GM12878 (cell line): ENCODE data around the gene RAI2. TPM values are rescaled to one million over a fixed set of nuclear protein-coding genes. Genes with fewer than 3 reads are reported as not detected.

ENCODE experiments used
- ATAC-seq: fragments of 200-7000 bp; cut with Tn5 transposase; 3 replicates; pipeline ENCODE4 v1.9.1; 2020; ENCODE audit warnings: mild to moderate bottlenecking, moderate library complexity
- BruUV-seq: library from RNA; stranded (reverse); fragments of 400-500 nt; replicated peaks from 2 replicates; lab custom pipeline; 2021; lab: Mats Ljungman, UMichigan
- CTCF ChIA-PET: fragments of 300-600 bp; sonication (Branson Sonifier 250); formaldehyde crosslinking; extraction: SDS; loops from one replicate; lab custom pipeline; 2021; ENCODE audit warnings: inconsistent platforms; lab: Yijun Ruan, JAX
- POLR2A ChIA-PET: fragments of 350-600 bp; formaldehyde crosslinking; extraction: SDS; loops from one replicate; lab custom pipeline; 2021; ENCODE audit warnings: inconsistent platforms; lab: Charles Lee
- RAD21 ChIA-PET: fragments of 300-600 bp; sonication (Branson Sonifier 250); formaldehyde crosslinking; loops from one replicate; lab custom pipeline; 2023; ENCODE audit warnings: antibody characterized with exemption; ENCODE audit not compliant: unreplicated experiment; lab: Charles Lee
- SMC1A ChIA-PET: fragments of 300-600 bp; sonication (Branson Sonifier 250); formaldehyde crosslinking; loops from one replicate; lab custom pipeline; 2023; ENCODE audit not compliant: unreplicated experiment, uncharacterized antibody; lab: Charles Lee
- DNase-seq: peaks from one replicate; pipeline ENCODE4 v3.0.0-alpha.2; 2011; ENCODE audit warnings: low read depth, low spot score
- FAIRE-seq: peaks from 3 replicates; lab custom pipeline; 2011; peaks lifted over from hg19 to GRCh38; lab: Jason Lieb, UNC
- H2AFZ ChIP-seq: 2 replicates; pipeline ENCODE4 v1.6.0; 2011; ENCODE audit warnings: low read depth, low read length, control low read depth; ENCODE audit not compliant: control insufficient read depth
- H3K27ac ChIP-seq: 2 replicates; pipeline ENCODE4 v1.5.1; 2011; ENCODE audit warnings: control low read depth; ENCODE audit not compliant: control insufficient read depth, insufficient read depth
- H3K27me3 ChIP-seq, 2 experiments: replicated peaks in 1 of 2; 2 replicates each; pipeline versions ENCODE4 v1.6.0 to v1.6.1; 2011; ENCODE audit warnings: low read length in 1 of 2; ENCODE audit not compliant: control insufficient read depth in 2 of 2, insufficient read depth in 2 of 2
- H3K36me3 ChIP-seq, 2 experiments: 2 replicates each; pipeline ENCODE4 v1.5.1; 2011; ENCODE audit warnings: low read length in 1 of 2; ENCODE audit not compliant: control insufficient read depth in 2 of 2, insufficient read depth in 2 of 2
- H3K4me1 ChIP-seq: 2 replicates; pipeline ENCODE4 v1.6.1; 2011; ENCODE audit warnings: mild to moderate bottlenecking, low read length, moderate library complexity, mixed read lengths; ENCODE audit not compliant: control insufficient read depth, insufficient read depth
- H3K4me2 ChIP-seq: 2 replicates; pipeline ENCODE4 v1.6.0; 2011; ENCODE audit warnings: control low read depth; ENCODE audit not compliant: control insufficient read depth, insufficient read depth
- H3K4me3 ChIP-seq: fragments of 200-600 bp; sonication (generic); 2 replicates; pipeline ENCODE4 v1.5.1; 2016
- H3K79me2 ChIP-seq: 2 replicates; pipeline ENCODE4 v1.6.0; 2011; ENCODE audit warnings: low read length; ENCODE audit not compliant: control insufficient read depth, insufficient read depth
- H3K9ac ChIP-seq: 2 replicates; pipeline ENCODE4 v1.8.0; 2011; ENCODE audit warnings: low read length, control low read depth, mixed read lengths; ENCODE audit not compliant: control insufficient read depth, insufficient read depth
- H3K9me3 ChIP-seq: replicated peaks from 3 replicates; pipeline ENCODE4 v1.5.1; 2011; ENCODE audit warnings: mild to moderate bottlenecking, low read length; ENCODE audit not compliant: control insufficient read depth, insufficient read depth
- H4K20me1 ChIP-seq: 2 replicates; pipeline ENCODE4 v1.6.0; 2011; ENCODE audit not compliant: control insufficient read depth, insufficient read depth
- ATF7 ChIP-seq: fragments of 450-650 bp; IDR thresholded peaks from 2 replicates; pipeline ENCODE4 v1.6.1; 2016; ENCODE audit warnings: low read depth, mild to moderate bottlenecking
- EGR1 ChIP-seq, 2 experiments: IDR thresholded peaks; 1 replicate in 1 of 2; 2 replicates in 1 of 2; pipeline ENCODE4 v1.6.1; 2011 to 2012; ENCODE audit warnings: low read depth in 2 of 2, low read length in 2 of 2, borderline replicate concordance in 1 of 2, mild to moderate bottlenecking in 1 of 2, moderate library complexity in 1 of 2
- NBN ChIP-seq: fragments of 450-650 bp; IDR thresholded peaks from 2 replicates; pipeline ENCODE4 v1.6.1; 2016
- NFXL1 ChIP-seq: fragments of 450-650 bp; IDR thresholded peaks from 2 replicates; pipeline ENCODE4 v1.6.1; 2017; ENCODE audit warnings: antibody characterized with exemption, mild to moderate bottlenecking, borderline replicate concordance
- TCF12 ChIP-seq: IDR thresholded peaks from 2 replicates; pipeline ENCODE4 v1.6.1; 2011; ENCODE audit warnings: low read depth, mild to moderate bottlenecking, low read length
- ZNF384 ChIP-seq: IDR thresholded peaks from 2 replicates; pipeline ENCODE4 v1.6.1; 2012; ENCODE audit warnings: low read depth, mild to moderate bottlenecking, low read length, improper control_type of control experiment, borderline replicate concordance
- ZNF622 ChIP-seq: fragments of 450-650 bp; IDR thresholded peaks from 2 replicates; pipeline ENCODE4 v1.6.1; 2017; ENCODE audit warnings: mild to moderate bottlenecking, inconsistent platforms
- whole genome bisulfite sequencing: methylation state at CpG from one replicate; pipeline ENCODE4 v1.1.6; 2016; ENCODE audit warnings: low lambda C conversion rate; ENCODE audit not compliant: insufficient replicate concordance, insufficient coverage; ENCODE audit errors: missing lambda C conversion rate; 5-methylcytosine and 5-hydroxymethylcytosine counted together
- in situ Hi-C: fragments of 300-500 bp; cut with MboI; formaldehyde crosslinking; loops from 9 replicates; pipeline ENCODE4 v1.14.3; 2018; ENCODE audit warnings: mixed read lengths
- intact Hi-C: fragments of 100-400 bp; cut with micrococcal nuclease; formaldehyde crosslinking; loops from one replicate; pipeline ENCODE4 v1.14.2; 2022; ENCODE audit not compliant: unreplicated experiment
- polyA plus RNA-seq, 11 experiments: library from polyadenylated mRNA; depleted of rRNA in 4 of 11; unstranded in 6 of 11; stranded (reverse) in 5 of 11; fragments of >200 nt; fragmentation: Nextera tagmentation in 4 of 11; fragmentation: Illumina TruSeq in 1 of 11; extraction: Ambion mirVana in 4 of 11; extraction: Trizol in 1 of 11; gene quantifications; 1 replicate in 1 of 11; 2 replicates in 10 of 11; pipeline versions ENCODE4 v1.2.1 to v1.2.3, GENCODE V29; 2011 to 2016; ENCODE audit warnings: inconsistent platforms in 2 of 11, missing spikeins in 2 of 11, low read depth in 1 of 11
- total RNA-seq, 4 experiments: library from RNA; depleted of rRNA in 3 of 4; stranded (reverse); fragments of >200 nt in 3 of 4; fragmentation: Illumina TruSeq in 1 of 4; extraction: Trizol in 1 of 4; gene quantifications; 2 replicates each; pipeline versions ENCODE4 v1.2.1 to v1.2.3, GENCODE V29; 2013 to 2021
- TF ChIP-seq, protein P1 (sequence below): fragments of 450-650 bp; conservative IDR thresholded peaks from 2 replicates; pipeline ENCODE4 v1.6.1; 2017; ENCODE audit warnings: mild to moderate bottlenecking, moderate library complexity
- TF ChIP-seq, protein P2 (sequence below), 3 experiments: IDR thresholded peaks in 2 of 3; conservative IDR thresholded peaks in 1 of 3; 2 replicates each; pipeline ENCODE4 v1.5.1; 2011; ENCODE audit warnings: low read depth in 3 of 3, low read length in 3 of 3, mild to moderate bottlenecking in 3 of 3, control low read depth in 2 of 3, moderate library complexity in 2 of 3, inconsistent platforms in 1 of 3, mixed read lengths in 1 of 3; ENCODE audit not compliant: control insufficient read depth in 2 of 3, insufficient read depth in 1 of 3; ENCODE audit errors: extremely low read depth in 1 of 3

The RAI2 gene
- total and polyA plus RNA-seq, 10 of the 15 experiments (the other 5 are each of a cell fraction or from before 2014, with no cell fraction given), result not detected

DNA sequence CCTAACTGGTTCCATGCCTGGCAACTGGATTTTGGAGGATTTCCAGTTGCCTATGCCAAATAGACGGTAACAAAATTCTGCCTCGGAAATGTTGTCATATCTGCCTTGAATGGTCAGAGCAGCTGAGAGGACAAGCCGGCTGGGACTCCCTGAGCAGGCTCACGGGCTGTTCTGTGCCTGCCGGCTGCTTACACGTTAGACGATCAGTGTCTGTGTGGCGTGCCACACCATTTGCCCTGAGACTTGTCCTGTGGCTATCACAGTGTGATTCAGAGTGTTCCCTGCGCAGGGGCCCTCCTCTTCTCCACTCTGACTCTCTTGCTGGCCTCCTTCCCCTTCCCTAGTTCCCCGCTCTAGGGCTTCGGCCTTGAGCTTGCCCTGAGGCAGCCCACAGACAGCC, 42.4 kb downstream of the RAI2 start (continued):
- TF ChIP-seq TCF12 (no peak), ZNF384 (no peak), NFXL1 (no peak)

GRCh38 chrX:17817251-17817650, 43.8 kb downstream of the RAI2 start:
- ChIA-PET CTCF (no interaction called here), POLR2A (no interaction called here), RAD21 (no interaction called here)
- Histone ChIP-seq H2AFZ (no peak overlapping the region), H3K79me2 (no peaks in the 10 kb centered on the region), H3K27ac (no peak overlapping the region), H3K9me3 (no peaks in the 10 kb centered on the region), H3K4me3 (no peak overlapping the region), H3K36me3 (no peaks in the 10 kb centered on the region), H3K4me1 (no peaks in the 10 kb centered on the region), H3K4me2 (no peak overlapping the region), H3K9ac (no peak overlapping the region), H3K27me3 (no peaks in the 10 kb centered on the region; a peak in 1 of 4 replicates), H4K20me1 (no peaks in the 10 kb centered on the region)
- WGBS, result 0% methylated on average over 1 of the region's 1 CpG
- in situ Hi-C loops, result no loop called here
- FAIRE-seq, result no peak
- intact Hi-C loops, result no loop called here
- ATAC-seq, result no peak
- BruUV-seq, result no TSS peak
- TF ChIP-seq, protein P1, sequence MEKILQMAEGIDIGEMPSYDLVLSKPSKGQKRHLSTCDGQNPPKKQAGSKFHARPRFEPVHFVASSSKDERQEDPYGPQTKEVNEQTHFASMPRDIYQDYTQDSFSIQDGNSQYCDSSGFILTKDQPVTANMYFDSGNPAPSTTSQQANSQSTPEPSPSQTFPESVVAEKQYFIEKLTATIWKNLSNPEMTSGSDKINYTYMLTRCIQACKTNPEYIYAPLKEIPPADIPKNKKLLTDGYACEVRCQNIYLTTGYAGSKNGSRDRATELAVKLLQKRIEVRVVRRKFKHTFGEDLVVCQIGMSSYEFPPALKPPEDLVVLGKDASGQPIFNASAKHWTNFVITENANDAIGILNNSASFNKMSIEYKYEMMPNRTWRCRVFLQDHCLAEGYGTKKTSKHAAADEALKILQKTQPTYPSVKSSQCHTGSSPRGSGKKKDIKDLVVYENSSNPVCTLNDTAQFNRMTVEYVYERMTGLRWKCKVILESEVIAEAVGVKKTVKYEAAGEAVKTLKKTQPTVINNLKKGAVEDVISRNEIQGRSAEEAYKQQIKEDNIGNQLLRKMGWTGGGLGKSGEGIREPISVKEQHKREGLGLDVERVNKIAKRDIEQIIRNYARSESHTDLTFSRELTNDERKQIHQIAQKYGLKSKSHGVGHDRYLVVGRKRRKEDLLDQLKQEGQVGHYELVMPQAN, result no peak
- TF ChIP-seq NBN, result no peak
- TF ChIP-seq, protein P2, sequence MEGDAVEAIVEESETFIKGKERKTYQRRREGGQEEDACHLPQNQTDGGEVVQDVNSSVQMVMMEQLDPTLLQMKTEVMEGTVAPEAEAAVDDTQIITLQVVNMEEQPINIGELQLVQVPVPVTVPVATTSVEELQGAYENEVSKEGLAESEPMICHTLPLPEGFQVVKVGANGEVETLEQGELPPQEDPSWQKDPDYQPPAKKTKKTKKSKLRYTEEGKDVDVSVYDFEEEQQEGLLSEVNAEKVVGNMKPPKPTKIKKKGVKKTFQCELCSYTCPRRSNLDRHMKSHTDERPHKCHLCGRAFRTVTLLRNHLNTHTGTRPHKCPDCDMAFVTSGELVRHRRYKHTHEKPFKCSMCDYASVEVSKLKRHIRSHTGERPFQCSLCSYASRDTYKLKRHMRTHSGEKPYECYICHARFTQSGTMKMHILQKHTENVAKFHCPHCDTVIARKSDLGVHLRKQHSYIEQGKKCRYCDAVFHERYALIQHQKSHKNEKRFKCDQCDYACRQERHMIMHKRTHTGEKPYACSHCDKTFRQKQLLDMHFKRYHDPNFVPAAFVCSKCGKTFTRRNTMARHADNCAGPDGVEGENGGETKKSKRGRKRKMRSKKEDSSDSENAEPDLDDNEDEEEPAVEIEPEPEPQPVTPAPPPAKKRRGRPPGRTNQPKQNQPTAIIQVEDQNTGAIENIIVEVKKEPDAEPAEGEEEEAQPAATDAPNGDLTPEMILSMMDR (IDR thresholded peaks at IDR 0.05 in 2 of 3, conservative IDR thresholded peaks at IDR 0.05 in 1 of 3; ENCODE audit: control insufficient read depth in 2 of 3, extremely low read depth in 1 of 3, insufficient read depth in 1 of 3, low read depth in 3 of 3, low read length in 3 of 3), result no peak
- no peak for TF ChIP-seq ATF7
- TF ChIP-seq ZNF622, result no peak
- TF ChIP-seq EGR1 (IDR thresholded peaks at IDR 0.05; ENCODE audit: borderline replicate concordance in 1 of 2, low read depth in 2 of 2, low read length in 2 of 2), result no peak
- TF ChIP-seq, all 136 proteins: peak for 0
- DNase-seq, result no peak
- SMC1A ChIA-PET, result no interaction called here
